ENCODE data around the gene NUDT22. TPM values are rescaled to one million over a fixed set of nuclear protein-coding genes. Genes with fewer than 3 reads are reported as not detected.

The NUDT22 gene
- total RNA-seq, 2 experiments from 2014 or later: 66.0 to 69.2 TPM

DNA sequence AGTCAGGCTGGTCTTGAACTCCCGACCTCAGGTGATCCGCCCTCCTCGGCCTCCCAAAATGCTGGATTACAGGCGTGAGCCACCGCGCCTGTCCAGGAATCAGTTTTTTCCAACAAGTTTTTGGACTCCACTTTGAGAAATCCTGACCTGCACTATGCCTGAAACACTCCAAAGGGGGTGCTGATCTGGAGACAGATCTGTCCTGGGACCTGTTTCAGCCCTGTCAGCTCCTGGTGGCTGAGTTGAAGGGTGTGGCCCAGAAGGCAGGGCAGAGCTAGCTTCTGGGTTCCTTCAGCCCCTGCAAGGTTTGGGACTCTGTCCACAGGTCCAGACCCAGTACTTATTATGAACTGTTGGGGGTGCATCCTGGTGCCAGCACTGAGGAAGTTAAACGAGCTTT, 5.5 kb downstream of the NUDT22 start:
- Mint-ChIP-seq H3K4me3 (peak overlapping the region; percentile 81), H3K27me3 (no peaks in the 10 kb centered on the region), H3K9me3 (no peaks in the 10 kb centered on the region), H3K27ac (no peak overlapping the region), H3K4me1 (ENCODE audit: low read depth) (peaks cover 34% of the 10 kb centered on the region), H3K36me3 (ENCODE audit: low read depth) (peaks cover 13% of the 10 kb centered on the region)
- DNase-seq (no peak), ATAC-seq (no peak)
- intact Hi-C loops (cut with micrococcal nuclease): no loop called here
- TF ChIP-seq, protein P1, sequence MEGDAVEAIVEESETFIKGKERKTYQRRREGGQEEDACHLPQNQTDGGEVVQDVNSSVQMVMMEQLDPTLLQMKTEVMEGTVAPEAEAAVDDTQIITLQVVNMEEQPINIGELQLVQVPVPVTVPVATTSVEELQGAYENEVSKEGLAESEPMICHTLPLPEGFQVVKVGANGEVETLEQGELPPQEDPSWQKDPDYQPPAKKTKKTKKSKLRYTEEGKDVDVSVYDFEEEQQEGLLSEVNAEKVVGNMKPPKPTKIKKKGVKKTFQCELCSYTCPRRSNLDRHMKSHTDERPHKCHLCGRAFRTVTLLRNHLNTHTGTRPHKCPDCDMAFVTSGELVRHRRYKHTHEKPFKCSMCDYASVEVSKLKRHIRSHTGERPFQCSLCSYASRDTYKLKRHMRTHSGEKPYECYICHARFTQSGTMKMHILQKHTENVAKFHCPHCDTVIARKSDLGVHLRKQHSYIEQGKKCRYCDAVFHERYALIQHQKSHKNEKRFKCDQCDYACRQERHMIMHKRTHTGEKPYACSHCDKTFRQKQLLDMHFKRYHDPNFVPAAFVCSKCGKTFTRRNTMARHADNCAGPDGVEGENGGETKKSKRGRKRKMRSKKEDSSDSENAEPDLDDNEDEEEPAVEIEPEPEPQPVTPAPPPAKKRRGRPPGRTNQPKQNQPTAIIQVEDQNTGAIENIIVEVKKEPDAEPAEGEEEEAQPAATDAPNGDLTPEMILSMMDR (IDR thresholded peaks at IDR 0.05): no peak
- ChIA-PET POLR2A (interaction anchor here (0.8 to 4.6 kb wide), 9 partner anchors 8 to 85 kb away, joined by 3 to 39 read pairs (median 4); partner anchors contain the start of gene FERMT3), CTCF (interaction anchor here (0.9 to 1.5 kb wide), 3 partner anchors 15 to 40 kb away, joined by 3 to 5 read pairs (median 3); no protein-coding TSS in a partner anchor)

DNA sequence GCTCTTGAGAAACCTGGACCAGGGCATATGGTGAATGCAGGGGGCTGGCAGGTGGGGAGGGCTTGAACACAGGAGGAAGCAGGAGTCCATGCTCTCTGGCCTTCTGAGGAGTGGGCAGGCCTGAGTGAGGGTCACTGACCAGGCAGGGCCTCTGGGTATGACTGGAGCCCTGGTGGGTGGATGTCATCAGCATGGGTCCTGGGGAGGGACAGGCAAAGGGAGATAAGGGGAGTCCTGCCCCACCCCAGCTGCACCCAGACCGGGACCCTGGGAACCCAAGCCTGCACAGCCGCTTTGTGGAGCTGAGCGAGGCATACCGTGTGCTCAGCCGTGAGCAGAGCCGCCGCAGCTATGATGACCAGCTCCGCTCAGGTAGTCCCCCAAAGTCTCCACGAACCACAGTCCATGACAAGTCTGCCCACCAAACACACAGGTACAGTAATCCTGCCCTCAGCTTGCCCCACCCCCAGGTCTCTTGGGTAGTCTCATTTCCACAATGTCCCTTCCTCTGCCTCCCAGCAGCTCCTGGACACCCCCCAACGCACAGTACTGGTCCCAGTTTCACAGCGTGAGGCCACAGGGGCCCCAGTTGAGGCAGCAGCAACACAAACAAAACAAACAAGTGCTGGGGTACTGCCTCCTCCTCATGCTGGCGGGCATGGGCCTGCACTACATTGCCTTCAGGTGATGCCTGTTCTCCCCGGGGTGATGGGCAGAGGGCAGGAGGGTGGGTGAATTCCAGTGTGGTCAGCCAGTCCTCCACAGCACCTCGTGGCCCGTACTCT, 6.3 kb downstream of the NUDT22 start:
- POLR2A ChIA-PET: interaction anchor here (0.8 to 4.6 kb wide), 11 partner anchors 7 to 84 kb away, joined by 3 to 39 read pairs (median 5); partner anchors contain the start of gene FERMT3
- DNase-seq (no peak), ATAC-seq (no peak)
- H3K4me1 Mint-ChIP-seq (ENCODE audit: low read depth): peaks cover 31% of the 10 kb centered on the region
- intact Hi-C loops (cut with micrococcal nuclease): no loop called here
- no peaks in the 10 kb centered on the region for H3K9me3 Mint-ChIP-seq
- peak overlapping the region; percentile 11 for H3K27ac Mint-ChIP-seq
- CTCF ChIA-PET: interaction anchor here (0.9 to 1.6 kb wide), 3 partner anchors 16 to 72 kb away, joined by 3 to 9 read pairs (median 4); no protein-coding TSS in a partner anchor
- TF ChIP-seq, protein P1 (IDR thresholded peaks at IDR 0.05): no peak
- H3K4me3 Mint-ChIP-seq: peak overlapping the region; percentile 81
- H3K27me3 Mint-ChIP-seq: no peaks in the 10 kb centered on the region
- H3K36me3 Mint-ChIP-seq (ENCODE audit: low read depth): peaks cover 14% of the 10 kb centered on the region

DNA sequence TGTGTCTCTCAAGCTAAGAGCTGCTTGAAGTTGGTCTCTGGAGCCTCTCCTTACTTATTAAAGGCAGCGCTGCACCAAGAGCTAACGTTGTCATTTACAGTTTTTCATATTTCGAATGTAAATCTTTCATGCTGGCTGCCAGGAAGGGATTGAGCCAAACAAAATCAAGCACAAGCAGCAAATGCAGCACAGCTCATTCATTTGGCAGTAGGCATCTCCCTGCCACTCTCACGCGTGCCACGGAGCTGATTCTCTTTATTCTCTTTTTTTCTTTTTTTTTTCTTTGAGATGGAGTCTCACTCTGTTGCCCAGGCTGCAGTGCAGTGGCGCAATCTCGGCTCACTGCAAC, 6.9 kb downstream of the NUDT22 start:
- ChIA-PET CTCF (interaction anchor here (0.9 to 1.6 kb wide), 3 partner anchors 27 to 71 kb away, joined by 3 to 9 read pairs (median 4); no protein-coding TSS in a partner anchor), POLR2A (interaction anchor here (1.0 to 4.6 kb wide), 5 partner anchors 9 to 37 kb away, joined by 5 to 39 read pairs (median 6); partner anchors contain the start of gene FERMT3)
- intact Hi-C loops (cut with micrococcal nuclease): no loop called here
- Mint-ChIP-seq H3K9me3 (no peaks in the 10 kb centered on the region), H3K36me3 (ENCODE audit: low read depth) (peaks cover 17% of the 10 kb centered on the region), H3K4me1 (ENCODE audit: low read depth) (peaks cover 32% of the 10 kb centered on the region), H3K27ac (no peak overlapping the region), H3K27me3 (no peaks in the 10 kb centered on the region), H3K4me3 (no peak overlapping the region)
- ATAC-seq (no peak), DNase-seq (no peak)
- TF ChIP-seq, protein P1 (IDR thresholded peaks at IDR 0.05): no peak

DNA sequence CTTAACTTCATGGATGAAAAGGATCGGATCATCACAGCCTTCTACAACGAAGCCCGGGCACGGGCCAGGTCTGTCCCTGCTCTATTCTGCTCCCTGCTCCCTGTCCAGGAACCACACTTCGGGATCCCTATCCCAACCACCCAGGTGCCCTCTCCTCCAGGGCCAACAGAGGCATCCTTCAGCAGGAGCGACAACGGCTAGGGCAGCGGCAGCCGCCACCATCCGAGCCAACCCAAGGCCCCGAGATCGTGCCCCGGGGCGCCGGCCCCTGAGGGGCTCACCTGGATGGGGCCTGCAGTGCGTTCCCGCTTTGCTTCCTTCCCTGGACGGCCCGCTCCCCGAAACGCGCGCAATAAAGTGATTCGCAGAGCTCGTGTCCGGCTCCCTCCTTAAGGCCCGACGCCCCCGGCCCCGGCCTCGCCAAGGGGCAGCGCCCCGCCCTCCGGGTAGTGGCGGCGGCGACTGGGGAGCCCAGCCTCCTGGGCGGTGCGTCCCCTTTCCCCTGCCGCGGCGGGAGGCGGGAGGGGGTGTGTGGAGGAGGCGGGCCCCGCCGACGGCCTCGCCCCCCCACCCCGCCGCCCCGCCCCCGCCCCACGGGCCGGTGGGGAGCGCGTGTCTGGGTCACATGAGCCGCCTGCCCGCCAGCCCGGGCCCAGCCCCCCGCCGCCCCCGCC, 8.0 kb downstream of the NUDT22 start, which contains the start of gene VEGFB:
TSS of gene VEGFB (plus strand) at position 672 of the 674 bp plus-strand sequence. CDS start 250 bp downstream, outside the sequence.
- ATAC-seq: peak; percentile 51
- peak; percentile 65 for DNase-seq
- Mint-ChIP-seq H3K9me3 (no peaks in the 10 kb centered on the region), H3K27me3 (no peaks in the 10 kb centered on the region), H3K4me1 (ENCODE audit: low read depth) (peaks cover 35% of the 10 kb centered on the region), H3K36me3 (ENCODE audit: low read depth) (peaks cover 20% of the 10 kb centered on the region), H3K4me3 (peak within 1 kb of the TSS; percentile 88), H3K27ac (peak within 1 kb of the TSS; percentile 83)
- ChIA-PET POLR2A (interaction anchor here (4.6 kb wide), 1 partner anchor 25 kb away, joined by 39 read pairs; the partner anchor contains the start of gene FERMT3), CTCF (interaction anchor here (0.6 to 0.9 kb wide), 2 partner anchors 12 to 34 kb away, joined by 3 read pairs; partner anchors contain the start of gene PPP1R14B)
- TF ChIP-seq, protein P1 (IDR thresholded peaks at IDR 0.05): no peak
- intact Hi-C loops (cut with micrococcal nuclease): no loop called here
